Islet of Langerhans (tissue), 1 donor: ENCODE measurements around the gene SLC35A2.
A peak's percentile ranks its signal among the peaks of the same experiment; 100 is the strongest.

ENCODE experiments used
- FAIRE-seq: peaks from one replicate; lab custom pipeline; 2011; peaks lifted over from hg19 to GRCh38; lab: Jason Lieb, UNC

Gene SLC35A2

GRCh38 chrX:48911412-48912182, at the start of gene SLC35A2:
Gene SLC35A2 (minus strand): TSS chrX:48911646. CDS start chrX:48911636, 10 bp downstream.
- FAIRE-seq = peak; percentile 88

GRCh38 chrX:48960291-48960690, 48.8 kb upstream of the SLC35A2 start:
- FAIRE-seq = no peak

- FAIRE-seq = peak; percentile 13
Measured at GRCh38 chrX:48958635-48959094, 47.2 kb upstream of the SLC35A2 start.

DNA sequence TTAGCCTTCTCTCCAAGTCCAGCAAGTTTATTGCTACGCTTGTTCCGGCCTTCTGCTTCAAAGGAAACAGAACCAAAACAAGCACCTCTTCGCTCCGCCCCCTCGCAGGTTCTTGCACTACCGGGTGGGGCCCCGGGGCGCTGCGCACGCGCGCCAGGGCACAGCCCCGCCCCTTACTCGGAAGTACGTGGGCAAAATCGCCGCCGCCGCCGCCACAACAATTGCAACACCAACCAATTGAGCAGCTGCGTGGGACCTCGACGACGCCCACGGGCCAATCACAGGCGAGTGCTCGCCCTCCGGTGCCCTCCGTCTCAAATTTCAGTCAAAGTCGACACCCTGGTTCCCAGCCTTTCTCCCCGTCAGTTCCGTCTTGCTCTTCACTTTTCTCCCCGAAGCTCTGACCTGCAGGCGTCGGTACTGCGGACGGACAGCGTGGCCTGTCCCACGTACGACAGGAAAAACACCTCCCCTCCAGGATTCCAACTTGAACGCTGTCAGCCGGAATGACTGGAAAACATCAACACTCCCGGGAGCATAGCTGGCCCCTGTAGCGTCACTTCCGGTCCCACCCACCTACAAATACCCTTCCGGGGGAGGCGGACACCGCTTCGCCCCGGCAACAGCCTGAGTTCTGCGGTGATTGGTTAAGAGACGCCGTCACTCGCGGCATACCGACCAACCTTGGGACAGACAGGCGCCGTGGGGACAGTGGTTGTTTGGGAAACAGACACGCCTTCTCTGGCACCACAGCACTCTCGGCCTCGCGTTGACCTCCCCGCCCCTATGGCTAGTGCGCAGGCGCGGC, 46.6 kb upstream of the SLC35A2 start:
- peak; percentile 91 for FAIRE-seq

GRCh38 chrX:48957477-48957826, 46.0 kb upstream of the SLC35A2 start, which contains the start of gene OTUD5:
Gene OTUD5 (minus strand): TSS chrX:48957607. CDS start chrX:48957570, 37 bp downstream.
- no peak for FAIRE-seq

DNA sequence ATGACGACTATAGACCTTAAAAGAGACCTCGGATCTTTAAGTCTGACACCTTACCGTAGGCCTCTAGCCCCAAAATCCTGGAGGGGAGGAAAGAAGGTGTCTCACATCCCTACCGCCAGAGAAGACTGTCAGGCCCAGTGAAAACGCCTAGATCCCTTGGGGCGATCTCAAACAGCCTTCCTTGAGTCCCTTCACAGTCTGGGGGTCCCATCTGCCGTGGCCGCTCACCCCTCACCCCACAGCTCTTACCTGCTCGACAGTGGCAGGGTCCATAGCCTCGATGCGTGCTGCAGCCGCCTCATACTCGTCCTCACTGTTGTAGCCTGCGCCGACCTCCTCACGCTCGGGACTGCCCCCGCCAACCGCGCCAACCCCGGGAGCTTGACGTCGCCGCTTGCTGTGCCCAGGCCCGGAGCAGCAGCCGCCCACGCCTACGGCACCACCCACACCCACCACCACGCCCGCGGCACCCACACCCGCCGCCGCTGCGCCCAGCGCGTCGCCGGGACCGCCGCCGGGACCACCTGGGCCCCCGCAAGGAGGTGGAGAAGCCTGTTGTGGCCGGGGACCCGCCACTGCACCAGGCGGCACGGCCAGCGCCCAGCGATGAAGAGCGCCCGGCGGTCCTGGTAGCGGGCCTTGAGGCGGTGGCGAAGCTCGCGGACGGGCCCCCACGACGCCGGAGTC, 45.4 kb upstream of the SLC35A2 start:
- no peak for FAIRE-seq

- FAIRE-seq = no peak
Measured at GRCh38 chrX:48948589-48948988, 37.1 kb upstream of the SLC35A2 start.

DNA sequence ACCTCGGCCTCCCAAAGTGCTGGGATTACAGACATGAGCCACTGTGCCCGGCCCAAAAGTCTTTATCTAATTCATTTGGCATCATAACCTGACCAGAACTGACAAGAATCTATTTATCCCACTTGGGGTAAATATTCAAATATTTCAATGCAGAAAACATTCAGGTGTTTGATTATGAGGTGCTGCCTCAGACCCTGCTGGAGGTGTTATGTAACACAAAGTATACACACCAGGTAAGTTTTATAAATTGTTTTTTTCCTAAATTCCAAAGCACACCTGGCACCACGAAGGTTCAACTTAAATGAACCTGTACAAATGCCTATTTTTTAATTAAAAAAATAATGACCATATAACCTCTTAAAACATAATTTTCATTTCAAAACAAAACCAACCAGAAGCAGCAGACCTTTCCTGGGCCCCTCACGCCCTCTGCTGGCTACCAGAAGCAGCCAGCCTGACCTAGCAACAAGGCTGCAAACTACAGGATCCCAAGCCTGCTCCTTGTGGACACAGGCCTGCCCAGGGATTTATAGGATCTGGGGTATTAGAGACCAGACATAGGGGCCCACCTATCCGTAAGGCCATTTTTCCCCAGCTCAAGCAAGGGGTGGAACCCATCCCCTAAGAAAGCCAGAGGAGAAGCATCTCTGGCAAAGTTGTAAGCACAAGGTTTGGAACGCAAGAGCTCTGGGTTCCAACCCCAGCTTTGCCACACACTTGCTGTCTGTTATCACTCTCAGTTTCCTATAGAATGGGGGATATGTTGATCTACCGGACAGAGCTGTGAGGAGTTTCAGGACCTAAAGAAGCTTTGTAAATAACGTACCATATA, 34.3 kb upstream of the SLC35A2 start:
- peak; percentile 21 for FAIRE-seq

- no peak for FAIRE-seq
Measured at GRCh38 chrX:48942895-48943294, 31.4 kb upstream of the SLC35A2 start.

- FAIRE-seq = no peak
Measured at GRCh38 chrX:48940404-48940955, 29.0 kb upstream of the SLC35A2 start.

DNA sequence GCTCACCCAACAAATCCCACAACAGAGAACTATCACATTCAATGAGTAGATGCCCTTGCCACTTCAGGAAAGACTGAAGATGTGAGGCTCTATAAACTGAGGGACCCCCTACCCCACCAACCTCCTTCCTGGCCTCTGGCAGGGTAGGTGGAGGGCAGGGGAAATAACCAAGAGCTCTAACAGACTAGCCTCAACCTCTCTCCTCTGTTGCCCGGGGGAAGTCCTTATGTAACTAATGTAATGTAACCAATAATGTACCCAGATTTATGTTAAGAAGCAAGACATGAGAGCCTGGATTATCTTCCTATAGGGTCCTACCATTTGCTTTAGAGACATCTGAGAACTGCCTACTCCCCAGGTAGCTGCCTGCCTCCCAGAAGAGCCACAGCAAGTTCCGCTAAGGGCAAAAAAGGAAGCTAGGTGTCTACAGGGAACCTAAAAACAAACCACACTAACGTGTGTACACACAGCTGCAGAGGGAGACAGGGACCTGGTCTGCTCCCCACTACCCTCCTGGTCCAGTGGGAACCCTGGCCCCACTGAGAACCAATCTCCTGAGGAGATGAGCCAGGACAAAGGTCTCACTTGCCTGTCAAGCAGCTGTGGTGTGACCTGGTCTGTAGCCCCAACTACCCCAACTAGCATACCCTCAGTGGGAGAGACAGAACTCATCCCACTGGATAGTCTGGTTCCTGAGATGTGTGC, 28.2 kb upstream of the SLC35A2 start:
- FAIRE-seq = no peak

DNA sequence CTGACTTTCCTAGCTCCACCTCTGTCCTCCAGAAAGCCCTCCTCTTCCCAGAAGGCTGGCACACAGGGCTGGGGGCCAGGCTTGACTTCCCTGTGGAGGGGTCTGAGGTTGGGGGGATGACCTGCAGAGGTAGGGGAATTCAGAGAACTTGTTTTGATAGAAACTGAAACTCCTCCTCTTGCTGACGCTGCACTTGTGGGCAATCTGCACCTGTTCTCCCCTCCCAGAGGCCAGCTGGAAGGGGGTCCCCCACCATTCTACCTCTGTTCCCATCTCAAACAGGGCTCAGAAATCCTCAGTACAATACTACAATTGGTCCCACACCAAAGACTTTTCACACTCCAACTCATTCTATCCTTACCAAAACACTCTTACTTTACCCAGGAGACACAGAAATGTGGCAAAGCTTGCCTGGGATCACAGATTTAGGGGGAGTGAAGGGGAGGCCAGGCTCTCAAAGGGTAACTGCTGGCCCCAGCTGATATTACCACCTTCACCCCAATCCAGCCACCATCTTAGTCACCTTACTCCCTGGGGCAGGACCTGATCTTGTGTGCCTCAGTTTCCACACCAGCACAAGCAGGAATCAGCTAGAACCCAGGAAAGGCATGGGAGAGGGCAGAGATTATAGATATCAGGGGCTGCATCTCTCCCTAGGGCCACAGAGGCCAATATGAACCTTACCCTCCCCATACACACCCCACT, 27.4 kb upstream of the SLC35A2 start:
- FAIRE-seq = no peak

- no peak for FAIRE-seq
Measured at GRCh38 chrX:48937054-48937907, 25.8 kb upstream of the SLC35A2 start.

- FAIRE-seq = no peak
Measured at GRCh38 chrX:48936429-48937053, 25.1 kb upstream of the SLC35A2 start.

DNA sequence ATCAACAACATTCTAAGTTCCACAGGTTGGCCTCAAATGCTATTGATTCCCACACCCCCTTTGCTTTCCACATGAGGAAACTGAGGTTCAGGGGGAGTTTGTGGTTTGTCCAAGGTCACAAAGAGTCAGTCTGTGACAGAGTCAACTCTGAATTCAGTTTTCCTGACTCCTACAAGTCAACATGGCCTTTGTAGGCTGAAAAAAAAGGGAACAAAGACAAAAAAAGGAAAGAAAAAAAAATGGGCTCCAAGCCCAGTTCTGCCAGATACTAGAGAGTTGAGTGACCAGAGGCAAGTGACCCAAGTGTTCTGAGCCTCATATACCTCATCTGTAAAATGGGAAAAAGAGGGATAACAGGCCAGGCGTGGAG, 23.8 kb upstream of the SLC35A2 start:
- no peak for FAIRE-seq

- FAIRE-seq = no peak
Measured at GRCh38 chrX:48934581-48935300, 23.3 kb upstream of the SLC35A2 start.

- no peak for FAIRE-seq
Measured at GRCh38 chrX:48933757-48934156, 22.3 kb upstream of the SLC35A2 start.

GRCh38 chrX:48927736-48928382, 16.4 kb upstream of the SLC35A2 start:
- no peak for FAIRE-seq
